Lower leg skin (tissue), 3 donors: ENCODE measurements around the gene EML4.

Source experiments
- CTCF ChIP-seq, 3 donors: fragments of 450-650 bp; IDR thresholded peaks; one replicate each; pipeline ENCODE4 v1.5.1; 2016; ENCODE audit warnings: antibody characterized with exemption in 3 of 3, mild to moderate bottlenecking in 3 of 3, moderate library complexity in 2 of 3
- POLR2A ChIP-seq, 2 donors: fragments of 450-650 bp; IDR thresholded peaks; one replicate each; pipeline ENCODE4 v1.6.1; 2016 to 2017; ENCODE audit warnings: antibody characterized with exemption in 2 of 2, mild to moderate bottlenecking in 1 of 2, moderate library complexity in 1 of 2

GRCh38 chr2:42172566-42172965 is 3.4 kb downstream of the EML4 start:
- TF ChIP-seq POLR2A (IDR thresholded peaks at IDR 0.05), result no peak
- no peak for TF ChIP-seq CTCF (IDR thresholded peaks at IDR 0.05)
